GM12878 (cell line): ENCODE measurements around the gene RCOR2. TPM values are rescaled to one million over a fixed set of nuclear protein-coding genes. Genes with fewer than 3 reads are reported as not detected.

ENCODE experiments used
- ASH2L ChIP-seq: fragments of 300-600, 200-600 bp; sonication (generic); IDR thresholded peaks from 2 replicates; pipeline ENCODE4 v1.6.1; 2017; ENCODE audit warnings: low read depth, mild to moderate bottlenecking, borderline replicate concordance
- ATF3 ChIP-seq: IDR thresholded peaks from 2 replicates; pipeline ENCODE4 v1.6.1; 2011; ENCODE audit warnings: low read depth, mild to moderate bottlenecking, low read length, moderate library complexity, borderline replicate concordance; ENCODE audit errors: extremely low read depth
- BACH1 ChIP-seq: fragments of 450-650 bp; IDR thresholded peaks from 2 replicates; pipeline ENCODE4 v1.6.1; 2017; ENCODE audit warnings: mild to moderate bottlenecking, borderline replicate concordance
- BMI1 ChIP-seq: fragments of 450-650 bp; IDR thresholded peaks from 2 replicates; pipeline ENCODE4 v1.6.1; 2016; ENCODE audit warnings: mild to moderate bottlenecking, moderate library complexity, borderline replicate concordance
- BRCA1 ChIP-seq: IDR thresholded peaks from 2 replicates; pipeline ENCODE4 v1.6.1; 2011; ENCODE audit warnings: low read depth, low read length, improper control_type of control experiment
- ETV6 ChIP-seq, 2 experiments: fragments of 450-650 bp in 1 of 2; IDR thresholded peaks in 1 of 2; conservative IDR thresholded peaks in 1 of 2; 2 replicates each; pipeline ENCODE4 v1.6.1; 2014; ENCODE audit warnings: antibody characterized with exemption in 1 of 2, borderline replicate concordance in 1 of 2, low read depth in 1 of 2, mild to moderate bottlenecking in 1 of 2, moderate library complexity in 1 of 2
- FOXM1 ChIP-seq: IDR thresholded peaks from 2 replicates; pipeline ENCODE4 v1.6.1; 2012; ENCODE audit warnings: low read depth, mild to moderate bottlenecking, inconsistent platforms, low read length, moderate library complexity
- GABPA ChIP-seq: IDR thresholded peaks from 2 replicates; pipeline ENCODE4 v1.6.1; 2014; ENCODE audit warnings: antibody characterized with exemption, low read depth, mild to moderate bottlenecking, inconsistent platforms
- GATAD2B ChIP-seq: fragments of 450-650 bp; conservative IDR thresholded peaks from 2 replicates; pipeline ENCODE4 v1.6.1; 2017; ENCODE audit warnings: low read depth, mild to moderate bottlenecking, moderate library complexity
- IRF4 ChIP-seq: IDR thresholded peaks from 2 replicates; pipeline ENCODE4 v1.6.1; 2011; ENCODE audit warnings: low read depth, low read length
- MYC ChIP-seq: IDR thresholded peaks from 2 replicates; pipeline ENCODE4 v1.6.1; 2011; ENCODE audit warnings: mild to moderate bottlenecking, low read length, moderate library complexity, inconsistent platforms; ENCODE audit not compliant: insufficient read depth, insufficient replicate concordance, insufficient read length, severe bottlenecking
- PAX8 ChIP-seq: fragments of 450-650 bp; IDR thresholded peaks from 2 replicates; pipeline ENCODE4 v1.6.1; 2017; ENCODE audit warnings: mild to moderate bottlenecking, moderate library complexity
- PBX3 ChIP-seq: IDR thresholded peaks from 2 replicates; pipeline ENCODE4 v1.6.1; 2011; ENCODE audit warnings: mild to moderate bottlenecking, low read depth, low read length, moderate library complexity; ENCODE audit not compliant: insufficient replicate concordance
- PML ChIP-seq: IDR thresholded peaks from 2 replicates; pipeline ENCODE4 v1.6.1; 2012; ENCODE audit warnings: low read length, inconsistent platforms
- RFX5 ChIP-seq: IDR thresholded peaks from 2 replicates; pipeline ENCODE4 v1.6.1; 2011; ENCODE audit warnings: low read depth, low read length, improper control_type of control experiment
- SMAD1 ChIP-seq: fragments of 450-650 bp; IDR thresholded peaks from 2 replicates; pipeline ENCODE4 v1.6.1; 2018; ENCODE audit warnings: mild to moderate bottlenecking, low read depth; ENCODE audit not compliant: partially characterized antibody
- SP1 ChIP-seq: IDR thresholded peaks from one replicate; pipeline ENCODE4 v1.6.1; 2011; ENCODE audit warnings: low read depth, low read length
- TAF1 ChIP-seq: IDR thresholded peaks from 2 replicates; pipeline ENCODE4 v1.6.1; 2011; ENCODE audit warnings: mild to moderate bottlenecking, low read depth, low read length, borderline replicate concordance
- USF2 ChIP-seq: IDR thresholded peaks from 2 replicates; pipeline ENCODE4 v1.6.1; 2011; ENCODE audit warnings: low read depth, low read length, improper control_type of control experiment, borderline replicate concordance
- ZBTB40 ChIP-seq: fragments of 450-650 bp; IDR thresholded peaks from 2 replicates; pipeline ENCODE4 v1.6.1; 2016; ENCODE audit warnings: mild to moderate bottlenecking, moderate library complexity, borderline replicate concordance
- ZNF207 ChIP-seq: fragments of 450-650 bp; IDR thresholded peaks from 2 replicates; pipeline ENCODE4 v1.6.1; 2014; ENCODE audit warnings: antibody characterized with exemption, mild to moderate bottlenecking, borderline replicate concordance
- ZNF274 ChIP-seq: IDR thresholded peaks from one replicate; pipeline ENCODE4 v1.8.0; 2011; ENCODE audit not compliant: insufficient read length, insufficient read depth
- ZNF384 ChIP-seq: IDR thresholded peaks from 2 replicates; pipeline ENCODE4 v1.6.1; 2012; ENCODE audit warnings: low read depth, mild to moderate bottlenecking, low read length, improper control_type of control experiment, borderline replicate concordance
- ZZZ3 ChIP-seq: IDR thresholded peaks from 2 replicates; pipeline ENCODE4 v1.6.1; 2011; ENCODE audit warnings: low read depth; ENCODE audit not compliant: control insufficient read depth, insufficient read length
- polyA plus RNA-seq, 11 experiments: library from polyadenylated mRNA; depleted of rRNA in 4 of 11; unstranded in 6 of 11; stranded (reverse) in 5 of 11; fragments of >200 nt; fragmentation: Nextera tagmentation in 4 of 11; fragmentation: Illumina TruSeq in 1 of 11; extraction: Ambion mirVana in 4 of 11; extraction: Trizol in 1 of 11; gene quantifications; 1 replicate in 1 of 11; 2 replicates in 10 of 11; pipeline versions ENCODE4 v1.2.1 to v1.2.3, GENCODE V29; 2011 to 2016; ENCODE audit warnings: inconsistent platforms in 2 of 11, missing spikeins in 2 of 11, low read depth in 1 of 11
- total RNA-seq, 4 experiments: library from RNA; depleted of rRNA in 3 of 4; stranded (reverse); fragments of >200 nt in 3 of 4; fragmentation: Illumina TruSeq in 1 of 4; extraction: Trizol in 1 of 4; gene quantifications; 2 replicates each; pipeline versions ENCODE4 v1.2.1 to v1.2.3, GENCODE V29; 2013 to 2021

RCOR2 gene
- total and polyA plus RNA-seq, 10 of the 15 experiments (the other 5 are each of a cell fraction or from before 2014, with no cell fraction given) = 0.06 to 0.32 (median 0.17) TPM; not detected in 5

GRCh38 chr11:63871962-63872799 lies 44.8 kb downstream of the RCOR2 start (continued):
- no peak for TF ChIP-seq PAX8
- 0 out of 4 replicates have a peak, but pooled peaks of 1 of the 2 experiments have one; percentile 31 for TF ChIP-seq ETV6 (conservative IDR thresholded peaks at IDR 0.05 in 1 of 2, IDR thresholded peaks at IDR 0.05 in 1 of 2; ENCODE audit: borderline replicate concordance in 1 of 2, low read depth in 1 of 2)
- TF ChIP-seq SMAD1 = no peak
- no peak for TF ChIP-seq TAF1
- TF ChIP-seq ASH2L = no peak
- no peak for TF ChIP-seq PBX3
- TF ChIP-seq GABPA = no peak
- TF ChIP-seq ZBTB40 = no peak
- no peak for TF ChIP-seq BMI1
- TF ChIP-seq IRF4 = peak; percentile 62
- no peak for TF ChIP-seq PML
- TF ChIP-seq RFX5 = peak; percentile 58; the same call in 1 of the 2 replicates
- no peak for TF ChIP-seq ZZZ3
- no peak for TF ChIP-seq MYC
- no peak for TF ChIP-seq ATF3
- no peak for TF ChIP-seq FOXM1
- TF ChIP-seq ZNF274 = no peak
- TF ChIP-seq USF2 = no peak
- TF ChIP-seq ZNF384 = no peak
- 0 out of 2 replicates have a peak, but pooled peaks have one; percentile 14 for TF ChIP-seq BRCA1
- TF ChIP-seq SP1 = no peak
- TF ChIP-seq GATAD2B = 0 out of 2 replicates have a peak, but pooled peaks have one; percentile 43
- TF ChIP-seq ZNF207 = no peak
- no peak for TF ChIP-seq BACH1
